22Rv1 (cell line): ENCODE measurements around the gene PGAP6.

Experiments
- H3K27ac ChIP-seq: fragments of 450-650 bp; 2 replicates; pipeline ENCODE4 v1.5.1; 2017
- ZFX ChIP-seq: fragments of 450-650 bp; IDR thresholded peaks from 2 replicates; pipeline ENCODE4 v1.6.1; 2017; ENCODE audit warnings: antibody characterized with exemption, borderline replicate concordance
- TF ChIP-seq, protein P1 (sequence below): fragments of 450-650 bp; IDR thresholded peaks from 2 replicates; pipeline ENCODE4 v1.5.1; 2017; ENCODE audit warnings: mild to moderate bottlenecking

PGAP6 gene

DNA sequence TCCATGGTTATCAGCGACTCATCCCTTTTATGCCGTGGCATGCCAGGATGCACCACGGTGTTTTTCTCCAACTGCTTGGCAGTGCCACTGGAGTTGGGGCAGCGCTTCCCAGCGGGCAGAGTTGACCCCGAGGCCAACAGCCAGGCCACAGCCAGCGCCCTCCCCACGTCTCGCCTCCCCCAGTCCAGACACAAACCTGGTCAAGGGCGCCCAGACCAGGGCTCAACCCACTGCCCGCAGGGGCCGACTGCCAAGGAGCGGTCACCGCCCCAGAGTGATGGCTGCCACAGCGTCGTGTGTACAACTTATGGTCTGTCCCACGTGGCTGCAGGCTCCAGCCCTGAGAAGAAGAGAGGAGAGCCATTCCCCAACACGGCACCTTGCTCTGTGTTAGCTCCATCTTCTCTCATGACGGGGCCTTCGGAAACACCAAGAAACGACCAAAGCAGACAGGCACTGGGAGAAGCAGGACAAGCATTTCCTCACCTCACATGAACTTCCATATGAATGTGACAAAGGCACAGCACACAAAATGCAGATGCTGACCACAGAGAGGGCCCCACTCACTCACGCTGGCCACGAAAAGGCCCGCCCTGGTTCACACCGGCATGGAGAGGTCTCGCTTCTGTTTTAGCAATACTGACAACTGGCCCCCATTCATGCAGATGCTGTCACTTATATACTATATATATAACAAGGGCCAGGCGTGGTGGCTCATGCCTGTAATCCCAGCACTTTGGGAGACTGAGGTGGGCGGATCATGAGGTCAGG, 56.2 kb downstream of the PGAP6 start:
- H3K27ac ChIP-seq: no peak overlapping the region

DNA sequence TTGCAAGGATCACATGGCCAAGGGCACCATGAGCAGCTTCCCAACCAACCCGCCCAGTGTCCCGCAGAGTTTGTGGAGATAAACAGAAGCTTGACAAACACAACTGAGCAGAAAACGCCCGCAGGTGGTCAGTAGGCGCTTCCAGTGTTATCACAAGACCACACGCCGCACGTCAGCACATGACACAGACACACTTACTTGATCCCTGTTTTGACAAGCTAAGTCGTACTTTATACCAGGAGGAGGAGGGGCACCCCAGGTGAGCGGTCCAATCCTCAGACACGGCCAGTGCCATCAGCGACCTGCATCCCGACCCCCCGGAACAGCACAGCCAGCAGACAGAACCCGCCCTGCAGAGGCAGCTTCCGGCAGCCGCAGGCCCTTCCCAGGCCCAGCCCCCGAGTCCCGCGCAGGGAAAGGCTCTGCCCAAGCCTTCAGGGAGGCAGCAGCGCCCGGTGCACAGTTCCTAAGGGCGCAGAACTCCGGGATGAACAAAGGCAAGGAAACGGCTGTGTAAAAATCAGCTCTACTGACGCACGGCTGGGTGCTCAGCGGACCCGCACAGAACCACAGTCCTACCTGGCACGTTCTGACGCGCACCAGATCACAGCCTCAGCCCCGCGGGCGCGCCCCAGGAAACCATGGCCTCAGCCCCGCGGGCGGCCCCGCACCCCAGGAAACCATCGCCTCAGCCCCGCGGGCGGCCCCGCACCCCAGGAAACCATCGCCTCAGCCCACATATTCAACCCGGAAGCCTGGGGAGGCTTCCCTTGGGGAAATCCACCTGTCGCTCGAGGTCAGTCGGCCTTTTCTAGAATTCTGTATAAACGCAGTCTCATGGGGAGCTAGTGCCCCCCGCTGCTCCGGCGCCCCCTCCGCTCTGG, 57.1 kb downstream of the PGAP6 start:
- no peak for TF ChIP-seq ZFX
- no peak overlapping the region for H3K27ac ChIP-seq

More for the DNA sequence above, 56.2 kb downstream of the PGAP6 start:
- TF ChIP-seq ZFX: no peak
- TF ChIP-seq, protein P1, sequence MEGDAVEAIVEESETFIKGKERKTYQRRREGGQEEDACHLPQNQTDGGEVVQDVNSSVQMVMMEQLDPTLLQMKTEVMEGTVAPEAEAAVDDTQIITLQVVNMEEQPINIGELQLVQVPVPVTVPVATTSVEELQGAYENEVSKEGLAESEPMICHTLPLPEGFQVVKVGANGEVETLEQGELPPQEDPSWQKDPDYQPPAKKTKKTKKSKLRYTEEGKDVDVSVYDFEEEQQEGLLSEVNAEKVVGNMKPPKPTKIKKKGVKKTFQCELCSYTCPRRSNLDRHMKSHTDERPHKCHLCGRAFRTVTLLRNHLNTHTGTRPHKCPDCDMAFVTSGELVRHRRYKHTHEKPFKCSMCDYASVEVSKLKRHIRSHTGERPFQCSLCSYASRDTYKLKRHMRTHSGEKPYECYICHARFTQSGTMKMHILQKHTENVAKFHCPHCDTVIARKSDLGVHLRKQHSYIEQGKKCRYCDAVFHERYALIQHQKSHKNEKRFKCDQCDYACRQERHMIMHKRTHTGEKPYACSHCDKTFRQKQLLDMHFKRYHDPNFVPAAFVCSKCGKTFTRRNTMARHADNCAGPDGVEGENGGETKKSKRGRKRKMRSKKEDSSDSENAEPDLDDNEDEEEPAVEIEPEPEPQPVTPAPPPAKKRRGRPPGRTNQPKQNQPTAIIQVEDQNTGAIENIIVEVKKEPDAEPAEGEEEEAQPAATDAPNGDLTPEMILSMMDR: no peak

DNA sequence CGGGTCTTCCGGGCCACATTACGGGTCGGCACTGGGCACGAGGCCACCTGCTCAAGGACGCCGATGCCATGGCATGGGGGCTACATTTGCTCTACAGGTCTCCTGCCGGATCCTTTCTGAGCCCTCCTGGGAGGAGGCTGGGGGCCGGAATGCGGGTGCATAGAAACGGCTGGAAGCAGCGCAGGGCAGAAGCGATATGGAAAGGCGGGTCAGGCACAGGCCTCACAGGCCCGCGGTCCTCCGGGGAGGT, 57.7 kb downstream of the PGAP6 start:
- no peak overlapping the region for H3K27ac ChIP-seq
- TF ChIP-seq, protein P1: no peak
- no peak for TF ChIP-seq ZFX

- no peak overlapping the region for H3K27ac ChIP-seq
- no peak for TF ChIP-seq ZFX
- TF ChIP-seq, protein P1: no peak
Measured at GRCh38 chr16:322476-323143, 59.2 kb downstream of the PGAP6 start.

DNA sequence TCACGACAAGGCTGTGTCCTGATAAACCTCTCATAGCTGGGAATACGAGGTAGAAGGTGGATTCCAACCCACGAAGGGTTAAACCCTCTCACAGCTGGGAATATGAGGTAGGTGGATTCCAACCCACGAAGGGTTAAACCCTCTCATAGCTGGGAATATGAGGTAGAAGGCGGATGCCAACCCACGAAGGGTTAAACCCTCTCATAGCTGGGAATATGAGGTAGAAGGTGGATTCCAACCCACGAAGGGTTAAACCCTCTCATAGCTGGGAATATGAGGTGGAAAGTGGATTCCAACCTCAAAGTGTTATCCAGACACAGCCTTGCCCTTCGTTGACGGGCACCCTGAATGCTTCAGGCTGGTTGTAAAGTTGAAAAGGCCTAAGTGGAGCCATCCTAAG, 60.2 kb downstream of the PGAP6 start:
- TF ChIP-seq, protein P1: no peak
- TF ChIP-seq ZFX: no peak
- H3K27ac ChIP-seq: no peak overlapping the region
